ENCODE results near the gene LRRC70. TPM values are rescaled to one million over a fixed set of nuclear protein-coding genes. Genes with fewer than 3 reads are reported as not detected.
"Not testable (repeated sequence)": the region's sequence is repeated elsewhere in the genome, so short reads cannot be mapped to it uniquely, and the experiment has no call there.

The LRRC70 gene
- total RNA-seq, 4 donors from 2014 or later, result 1.0 to 4.5 (median 3.0) TPM

GRCh38 chr5:62614355-62614754, 35.7 kb downstream of the LRRC70 start:
- intact Hi-C loops (cut with DNase I; ENCODE audit: low total_unique reads), result no loop called here
- no peak overlapping the region for H3K4me3 ChIP-seq (ENCODE audit: low read depth, poor library complexity, severe bottlenecking)
- TF ChIP-seq POLR2A (IDR thresholded peaks at IDR 0.05) (no peak), CTCF (IDR thresholded peaks at IDR 0.05) (no peak)
- DNase-seq (ENCODE audit: low spot score in 2 of 2), result no peak
- 95 to 97% methylated on average over 8 of the region's 8 CpGs for WGBS, 2 donors

GRCh38 chr5:62616615-62617277, 38.1 kb downstream of the LRRC70 start:
- intact Hi-C loops (cut with DNase I; ENCODE audit: low total_unique reads), result no loop called here
- WGBS, 2 donors, result 78 to 94% methylated on average over 2 of the region's 2 CpGs
- H3K4me3 ChIP-seq (ENCODE audit: low read depth, poor library complexity, severe bottlenecking), result no peak overlapping the region
- DNase-seq (ENCODE audit: low spot score in 2 of 2), result no peak
- TF ChIP-seq CTCF (IDR thresholded peaks at IDR 0.05) (no peak), POLR2A (IDR thresholded peaks at IDR 0.05) (no peak)

GRCh38 chr5:62617943-62618342, 39.3 kb downstream of the LRRC70 start:
- no peak overlapping the region for H3K4me3 ChIP-seq (ENCODE audit: low read depth, poor library complexity, severe bottlenecking)

GRCh38 chr5:62620761-62621160, 42.1 kb downstream of the LRRC70 start:
- no peak overlapping the region for H3K4me3 ChIP-seq (ENCODE audit: low read depth, poor library complexity, severe bottlenecking)
- no peak for DNase-seq (ENCODE audit: low spot score in 2 of 2)
- no peak for TF ChIP-seq CTCF (IDR thresholded peaks at IDR 0.05)
- TF ChIP-seq POLR2A (IDR thresholded peaks at IDR 0.05), result no peak
- 90 to 94% methylated on average over 5 of the region's 5 CpGs for WGBS, 2 donors
- intact Hi-C loops (cut with DNase I; ENCODE audit: low total_unique reads), result no loop called here

More at GRCh38 chr5:62617943-62618342, 39.3 kb downstream of the LRRC70 start:
- DNase-seq (ENCODE audit: low spot score in 2 of 2), result no peak
- intact Hi-C loops (cut with DNase I; ENCODE audit: low total_unique reads), result no loop called here
- TF ChIP-seq CTCF (IDR thresholded peaks at IDR 0.05) (no peak), POLR2A (IDR thresholded peaks at IDR 0.05) (no peak)

GRCh38 chr5:62621280-62621679, 42.7 kb downstream of the LRRC70 start:
- no peak overlapping the region for H3K4me3 ChIP-seq (ENCODE audit: low read depth, poor library complexity, severe bottlenecking)
- TF ChIP-seq POLR2A (IDR thresholded peaks at IDR 0.05), result no peak
- no peak for TF ChIP-seq CTCF (IDR thresholded peaks at IDR 0.05)
- intact Hi-C loops (cut with DNase I; ENCODE audit: low total_unique reads), result no loop called here
- DNase-seq (ENCODE audit: low spot score in 2 of 2), result no peak
- 69 to 77% methylated on average over 6 of the region's 6 CpGs for WGBS, 2 donors

GRCh38 chr5:62623271-62623670, 44.7 kb downstream of the LRRC70 start:
- 88 to 100% methylated on average over 1 of the region's 1 CpG for WGBS, 2 donors
- H3K4me3 ChIP-seq (ENCODE audit: low read depth, poor library complexity, severe bottlenecking), result no peak overlapping the region
- TF ChIP-seq CTCF (IDR thresholded peaks at IDR 0.05), result no peak
- TF ChIP-seq POLR2A (IDR thresholded peaks at IDR 0.05), result no peak
- no peak for DNase-seq (ENCODE audit: low spot score in 2 of 2)
- intact Hi-C loops (cut with DNase I; ENCODE audit: low total_unique reads), result no loop called here

- DNase-seq (ENCODE audit: low spot score in 2 of 2); H3K4me3 ChIP-seq (ENCODE audit: low read depth, poor library complexity, severe bottlenecking); intact Hi-C loops (cut with DNase I; ENCODE audit: low total_unique reads): not testable (repeated sequence)
- WGBS, 2 donors, result 93 to 95% methylated on average over 7 of the region's 7 CpGs
Observed at GRCh38 chr5:62624436-62624835, 45.8 kb downstream of the LRRC70 start.
